NCI-H345 (cell line): ENCODE data around the gene FXYD3.

Source experiments
- DNase-seq: peaks from one replicate; lab custom pipeline; 2025; lab: John Stamatoyannopoulos, UW

The FXYD3 gene

DNA sequence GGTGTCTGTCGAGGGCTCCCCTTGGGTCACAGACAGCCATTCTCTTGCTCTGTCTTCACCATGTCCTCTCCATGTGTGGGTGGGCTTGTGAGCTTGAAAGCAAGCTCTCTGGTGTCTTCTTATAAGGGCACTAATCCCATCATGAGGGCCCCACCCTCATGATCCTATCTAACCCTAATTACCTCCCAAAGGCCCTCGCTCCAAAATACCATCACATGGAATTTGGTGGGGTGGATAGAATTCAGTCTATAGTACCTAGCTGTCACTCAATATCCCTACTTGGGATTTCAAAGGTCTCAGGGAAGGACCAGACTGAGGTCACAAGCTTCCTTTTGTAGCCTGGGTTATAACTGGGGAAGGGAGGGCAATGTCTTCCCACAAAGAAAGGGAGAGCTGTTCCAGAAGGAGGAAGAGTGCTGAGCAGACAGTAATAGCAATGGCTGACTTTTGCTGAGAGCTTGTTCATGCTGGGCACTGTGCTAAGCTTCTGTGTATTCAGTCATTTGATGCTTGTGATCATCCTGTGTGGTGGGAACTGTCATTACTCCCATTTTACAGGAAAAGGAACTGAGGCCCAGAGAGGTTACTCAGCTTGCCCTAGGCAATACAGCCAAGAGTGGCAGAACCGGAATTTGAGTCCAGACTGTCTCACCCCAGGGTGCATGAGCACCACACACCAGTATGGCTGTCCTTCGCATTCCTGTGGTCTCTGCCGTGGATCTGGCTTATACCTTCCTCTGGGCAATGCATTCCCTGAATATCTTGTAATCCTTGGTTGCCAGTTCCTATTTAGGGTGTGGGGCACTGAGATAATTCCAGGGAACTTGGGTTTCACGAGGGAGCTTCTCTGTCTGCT lies 47.1 kb downstream of the FXYD3 start:
- DNase-seq = no peak

DNA sequence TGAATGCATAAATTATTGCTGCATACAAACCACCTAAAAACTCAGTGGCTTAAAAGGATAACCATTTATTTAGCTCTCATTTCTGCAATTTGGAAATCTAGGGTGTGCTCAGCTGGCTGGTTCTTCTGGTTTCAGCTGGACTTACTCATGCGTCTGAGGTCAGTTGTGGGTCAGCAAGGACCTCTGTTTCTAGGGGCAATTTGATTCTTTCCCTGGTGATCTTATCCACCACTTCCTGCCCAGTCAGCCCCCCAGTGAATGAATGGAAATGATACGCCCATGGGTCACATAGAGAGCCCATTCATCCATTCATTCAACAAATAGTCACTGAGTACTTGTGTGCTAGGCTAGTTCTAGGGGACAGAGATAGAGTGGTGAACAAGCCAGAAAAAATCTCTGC lies 48.8 kb downstream of the FXYD3 start:
- DNase-seq = no peak

DNA sequence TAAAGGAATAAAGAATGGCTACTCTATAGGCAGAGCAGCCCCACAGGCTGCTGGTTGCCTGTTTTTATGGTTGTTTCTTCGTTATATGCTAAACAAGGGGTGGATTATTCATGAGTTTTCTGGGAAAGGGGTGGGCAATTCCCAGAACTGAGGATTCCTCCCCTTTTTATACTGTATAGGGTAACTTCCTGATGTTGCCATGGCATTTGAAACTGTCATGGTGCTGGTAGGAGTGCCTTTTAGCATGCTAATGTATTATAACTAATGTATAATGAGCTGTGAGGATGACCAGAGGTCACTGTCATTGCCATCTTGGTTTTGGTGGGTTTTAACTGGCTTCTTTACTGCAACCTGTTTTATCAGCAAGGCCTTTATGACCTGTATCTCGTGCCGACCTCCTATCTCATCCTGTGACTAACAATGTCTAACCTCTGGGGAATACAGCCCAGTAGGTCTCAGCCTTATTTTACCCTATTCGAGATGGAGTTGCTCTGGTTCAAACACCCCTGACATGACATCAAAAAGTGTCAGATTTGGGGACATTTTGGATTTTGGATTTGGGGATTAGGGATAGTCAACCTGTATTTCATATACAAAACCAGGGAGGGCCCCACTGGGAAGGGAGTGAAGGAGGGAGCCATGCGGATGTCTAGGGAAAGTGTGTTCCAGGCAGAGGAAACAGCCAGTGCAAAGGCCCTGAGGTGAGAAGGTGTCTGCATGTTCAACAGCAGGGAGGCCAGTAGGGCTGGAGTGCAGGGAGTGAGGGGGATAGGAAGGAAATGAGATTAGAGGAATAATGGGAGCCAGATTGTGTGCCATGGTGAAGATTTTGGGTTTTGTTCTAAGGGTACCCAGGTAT lies 49.8 kb downstream of the FXYD3 start:
- DNase-seq = no peak

DNA sequence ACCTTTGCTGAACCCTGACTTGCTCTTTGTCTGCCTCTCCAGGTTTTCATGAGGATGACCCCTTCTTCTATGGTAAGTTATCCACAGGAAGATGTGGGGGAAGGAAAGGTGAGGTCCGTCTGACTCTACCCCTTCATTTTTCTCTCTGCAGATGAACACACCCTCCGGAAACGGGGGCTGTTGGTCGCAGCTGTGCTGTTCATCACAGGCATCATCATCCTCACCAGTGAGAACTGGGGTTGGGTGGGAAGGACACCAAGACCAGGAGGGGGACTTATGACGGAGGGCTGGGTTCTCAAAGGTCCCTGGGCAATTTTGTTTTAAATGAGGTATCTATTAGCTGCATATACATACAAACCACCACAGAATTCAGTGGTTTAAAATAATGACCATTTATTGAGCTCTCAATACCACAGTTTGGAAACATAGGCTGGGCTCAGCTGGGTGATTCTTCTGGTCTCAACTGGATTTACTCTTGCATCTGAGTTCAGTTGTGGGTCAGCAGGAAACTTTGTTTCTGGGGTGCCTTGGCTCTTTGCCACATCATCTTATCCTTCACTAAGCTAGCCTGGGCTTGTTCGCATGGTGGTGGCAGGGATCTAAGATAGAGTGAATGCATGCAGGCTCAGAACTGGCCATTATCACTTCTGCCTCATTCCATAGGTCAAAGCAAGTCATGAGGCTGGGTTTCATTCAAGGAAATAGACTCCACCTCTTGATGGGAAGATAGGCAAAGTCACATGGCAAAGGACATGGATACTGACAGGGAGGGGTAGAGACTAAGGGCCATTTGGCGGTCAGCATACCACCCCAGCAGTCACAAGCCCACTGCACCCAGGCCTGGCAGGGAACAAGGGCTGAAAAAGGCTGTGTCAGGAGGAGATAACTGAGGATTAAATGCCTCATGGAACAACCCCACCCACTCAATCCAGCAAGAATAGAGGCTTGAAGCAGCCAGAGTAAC lies 50.8 kb downstream of the FXYD3 start:
- no peak for DNase-seq

DNA sequence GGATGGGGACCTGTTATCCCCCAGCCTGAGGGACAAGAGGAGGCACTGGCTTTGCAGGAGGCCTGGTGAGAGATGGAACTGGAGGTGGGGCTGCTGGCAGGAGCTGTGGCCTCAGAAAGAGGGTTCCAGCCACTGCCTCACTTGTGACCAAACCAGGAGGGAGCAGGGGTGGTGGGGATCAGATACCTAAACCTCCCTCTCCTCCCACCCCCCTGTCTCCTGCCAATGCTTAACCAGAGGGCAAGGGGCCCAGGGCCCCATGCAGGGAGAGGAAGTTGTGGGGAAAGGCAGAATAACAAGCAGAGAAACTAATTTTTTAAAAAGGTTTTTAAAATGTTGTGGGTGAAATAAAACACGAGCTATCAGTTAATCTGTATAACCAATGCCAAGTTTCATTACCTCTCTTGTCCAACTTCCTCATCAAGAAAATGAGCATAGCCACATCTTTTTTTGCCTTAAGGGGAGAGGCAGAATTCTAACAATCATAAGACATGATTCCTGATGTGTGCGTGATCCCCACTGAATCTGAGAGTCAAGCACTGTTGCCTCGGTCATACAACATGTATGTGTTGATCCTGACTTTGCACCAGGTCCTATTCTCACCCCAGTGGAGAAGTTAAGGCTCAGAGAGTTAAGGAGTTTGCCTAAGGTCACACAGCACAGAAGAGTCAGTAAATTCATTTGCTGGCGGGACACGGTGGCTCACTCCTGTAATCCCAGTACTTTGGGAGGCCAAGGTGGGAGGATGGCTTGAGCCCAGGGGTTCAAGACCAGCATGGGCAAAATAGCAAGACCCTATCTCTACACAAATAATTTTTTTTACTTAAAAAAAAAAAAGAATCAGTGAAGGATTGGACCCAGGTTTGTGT lies 51.9 kb downstream of the FXYD3 start:
- no peak for DNase-seq

DNA sequence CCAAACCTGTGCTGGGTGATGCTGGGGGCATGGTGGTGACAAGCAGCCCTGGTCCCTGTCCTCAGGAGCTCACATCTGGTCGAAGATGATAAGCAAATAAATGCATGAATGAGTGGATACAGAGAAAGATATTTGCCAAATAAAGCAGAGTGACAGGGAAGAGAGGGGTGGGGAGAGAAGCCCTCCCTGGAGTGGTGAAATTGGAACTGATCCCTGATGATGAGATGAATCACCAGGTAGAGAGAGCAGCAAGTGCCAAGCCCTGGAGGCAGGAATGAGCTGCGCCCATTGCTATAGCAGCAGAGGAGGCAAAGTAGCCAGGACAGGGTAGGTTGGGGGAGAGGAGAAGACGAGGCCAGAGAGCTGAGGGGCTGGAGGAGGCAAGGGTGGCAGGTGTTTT lies 52.6 kb downstream of the FXYD3 start:
- peak; percentile 82 for DNase-seq

DNA sequence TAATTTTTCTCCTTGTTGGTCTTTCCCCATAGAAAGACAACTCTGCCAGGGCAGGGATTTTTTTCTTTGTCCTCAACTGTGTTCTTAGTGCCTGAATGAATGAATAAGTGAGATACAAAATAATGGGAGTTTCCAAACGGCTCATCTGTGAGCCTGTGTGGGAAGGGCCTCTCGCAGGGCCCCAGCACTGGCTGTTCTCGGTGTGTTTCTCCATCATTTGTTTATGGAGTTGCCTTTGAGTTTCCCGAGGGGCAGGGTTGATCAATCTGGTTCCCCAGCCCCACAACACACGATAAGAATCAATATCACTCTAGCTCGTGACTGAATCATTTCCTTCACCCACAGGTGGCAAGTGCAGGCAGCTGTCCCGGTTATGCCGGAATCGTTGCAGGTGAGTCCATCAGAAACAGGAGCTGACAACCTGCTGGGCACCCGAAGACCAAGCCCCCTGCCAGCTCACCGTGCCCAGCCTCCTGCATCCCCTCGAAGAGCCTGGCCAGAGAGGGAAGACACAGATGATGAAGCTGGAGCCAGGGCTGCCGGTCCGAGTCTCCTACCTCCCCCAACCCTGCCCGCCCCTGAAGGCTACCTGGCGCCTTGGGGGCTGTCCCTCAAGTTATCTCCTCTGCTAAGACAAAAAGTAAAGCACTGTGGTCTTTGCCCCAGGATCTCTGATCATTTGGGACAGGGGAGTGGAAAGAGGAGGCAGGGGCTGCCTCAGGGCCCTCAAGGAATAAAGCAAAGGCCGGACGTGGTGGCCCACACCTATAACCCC lies 53.8 kb downstream of the FXYD3 start:
- no peak for DNase-seq

DNA sequence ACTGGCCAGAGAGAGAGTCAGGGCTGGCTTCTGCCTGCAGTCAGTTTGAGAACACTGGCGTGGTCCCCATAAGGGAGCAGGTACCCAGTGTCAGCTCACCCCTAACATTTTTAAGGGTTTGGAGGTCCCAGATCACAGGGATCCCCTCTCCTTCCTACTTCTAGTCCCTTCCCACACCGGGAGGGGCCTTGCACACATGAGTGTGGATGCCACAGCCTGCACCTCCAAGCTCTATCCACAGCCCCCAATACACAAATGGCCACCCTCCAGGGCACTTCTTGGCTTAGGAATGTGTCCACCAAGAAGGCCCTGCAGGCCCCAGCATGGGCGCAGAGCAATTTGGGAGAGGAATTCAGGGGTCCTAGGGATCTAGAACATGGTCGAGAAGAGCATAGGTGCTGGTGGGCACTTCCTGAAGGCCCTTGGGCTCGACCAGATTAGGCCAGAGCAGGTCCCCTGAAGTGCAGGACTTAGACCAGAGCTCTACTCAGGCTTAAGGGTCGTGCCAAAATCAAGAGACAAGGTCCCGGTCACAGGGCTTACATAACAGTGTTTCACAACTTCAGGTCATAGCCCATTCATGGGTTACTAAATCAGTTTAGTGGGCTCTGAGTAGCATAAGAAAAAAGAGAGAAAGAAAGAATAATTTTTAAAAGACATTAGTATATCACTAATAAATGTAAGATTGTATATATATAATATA lies 54.9 kb downstream of the FXYD3 start:
- no peak for DNase-seq

DNA sequence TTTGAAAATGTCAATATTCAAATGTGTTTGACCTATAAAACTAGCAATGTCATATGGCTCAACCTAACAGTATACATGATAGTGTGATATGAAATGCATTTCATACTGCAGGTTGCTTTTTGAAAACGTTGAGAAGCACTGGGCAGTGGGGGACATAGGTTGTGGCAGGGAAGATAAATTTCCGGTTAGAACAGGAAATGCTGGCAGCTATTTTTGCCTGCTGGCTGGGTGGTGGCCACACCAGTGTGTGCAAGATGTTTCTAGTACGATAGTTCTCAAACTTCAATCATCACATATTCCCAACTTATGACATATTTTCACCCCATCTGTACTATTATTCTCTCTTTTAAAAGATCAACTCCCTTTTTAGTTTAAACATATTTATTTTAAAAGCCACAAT lies 56.1 kb downstream of the FXYD3 start:
- no peak for DNase-seq
